Stimulated activated CD4-positive, alpha-beta T cell treated with anti-CD3 and anti-CD28 coated beads, Interleukin-1b, Interleukin-23, amount 100 ng/mL, for 4 hours (primary cell): ENCODE results near the gene ADAM15.

Source experiments
- DNase-seq, 2 donors: peaks; one replicate each; pipeline ENCODE4 v3.0.0-alpha.2; 2020; ENCODE audit warnings: low read depth in 2 of 2

Gene ADAM15

DNA sequence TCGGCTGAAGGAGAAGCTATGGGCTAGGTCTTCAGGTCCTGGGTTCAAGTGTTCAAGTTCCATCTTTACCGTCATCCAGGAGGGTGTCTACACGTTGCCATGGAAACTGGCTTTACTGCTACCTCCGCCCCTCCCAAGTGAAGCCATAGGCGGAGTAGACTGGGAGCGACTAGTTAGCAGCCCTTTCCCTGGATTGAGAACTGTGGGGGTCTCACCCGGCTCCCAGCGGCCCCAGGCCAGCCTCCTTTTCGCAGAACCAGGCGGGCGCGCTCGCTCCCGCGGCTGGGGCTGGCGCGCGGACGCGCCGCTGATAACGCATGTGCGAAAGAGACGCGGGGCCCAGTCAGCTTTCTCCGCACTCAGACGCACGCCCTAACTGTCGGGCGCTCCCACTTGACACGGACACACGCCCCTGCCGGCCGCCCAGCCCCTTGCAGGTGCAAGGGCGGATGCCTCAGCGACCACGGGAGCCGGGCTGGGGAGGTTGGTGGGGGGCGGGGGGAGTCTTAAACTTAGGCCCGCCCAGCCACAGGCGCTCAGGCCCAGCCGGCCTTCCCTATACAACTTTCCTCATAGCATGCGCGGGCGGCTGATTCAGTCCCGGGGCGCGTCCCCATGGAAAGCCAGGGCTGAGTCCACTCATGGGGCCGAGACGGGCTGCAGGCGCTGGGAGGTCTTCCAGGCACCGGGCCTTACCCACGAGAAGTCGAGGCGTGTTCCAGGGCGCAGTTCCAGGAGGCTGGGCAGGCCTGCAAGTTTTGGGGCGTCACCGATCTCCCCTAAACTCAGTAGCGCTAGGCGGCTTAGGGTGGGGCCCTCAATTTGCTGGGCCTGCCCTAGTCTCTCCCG lies 19.8 kb downstream of the ADAM15 start:
- peak in 1 of 2 donors; percentile 62 for DNase-seq

DNA sequence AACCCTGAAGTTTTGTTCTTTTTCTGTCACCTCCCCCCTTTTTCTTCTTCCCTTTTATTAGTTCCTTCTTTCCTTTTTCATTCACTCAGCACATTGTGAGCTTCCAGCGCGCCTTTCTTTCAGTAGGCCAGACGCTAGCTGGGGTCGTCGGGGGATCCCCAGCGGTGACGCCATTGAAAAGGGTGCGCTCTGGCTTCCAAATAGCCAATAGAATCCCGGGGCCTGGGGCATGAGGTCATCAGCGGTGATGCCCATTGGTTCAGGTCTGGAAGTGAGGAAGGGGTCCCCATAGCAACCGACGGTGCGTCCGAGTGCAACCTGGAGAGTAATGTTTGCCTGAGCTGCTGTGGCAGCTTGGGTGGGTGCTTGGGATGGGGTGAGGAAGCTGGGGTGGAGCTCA lies 20.6 kb downstream of the ADAM15 start:
- no peak for DNase-seq

DNA sequence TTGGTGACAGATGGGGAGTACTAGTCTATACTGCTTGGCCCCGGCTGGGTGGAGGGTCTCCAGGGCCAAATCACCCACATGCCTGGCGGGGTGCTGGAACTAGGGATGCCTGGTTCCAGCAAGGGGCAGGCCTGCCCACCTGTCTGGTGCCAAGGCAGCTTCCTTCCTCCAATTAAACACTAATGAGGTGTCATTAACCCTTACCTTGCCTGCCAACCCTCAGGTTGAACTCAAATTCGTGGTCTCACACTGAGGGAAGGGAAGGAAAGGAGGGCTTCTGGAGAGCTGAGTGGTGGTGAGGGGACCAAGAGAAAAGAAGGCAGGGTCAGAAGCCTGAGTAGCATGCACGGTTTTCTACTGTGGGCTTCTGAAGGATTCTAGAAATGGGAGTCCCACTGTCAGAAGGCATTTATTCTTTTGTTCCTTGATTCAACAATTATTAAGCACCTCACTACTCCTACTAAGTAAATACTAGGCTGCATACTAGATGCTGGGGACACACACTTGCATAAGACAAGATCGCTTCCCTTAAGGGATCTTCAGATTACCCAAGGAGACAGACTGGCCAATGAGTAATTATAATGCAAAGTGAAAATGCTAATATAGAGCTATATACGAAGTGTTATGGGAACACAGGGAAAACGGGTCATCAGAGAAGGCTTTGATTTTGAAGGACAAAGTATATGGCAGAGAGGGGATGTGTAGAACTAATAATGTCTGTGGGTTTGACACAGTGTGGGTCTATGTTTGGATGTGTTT lies 21.6 kb downstream of the ADAM15 start:
- no peak for DNase-seq

- DNase-seq, result no peak
Measured at GRCh38 chr1:155073377-155074242, 22.5 kb downstream of the ADAM15 start.

DNA sequence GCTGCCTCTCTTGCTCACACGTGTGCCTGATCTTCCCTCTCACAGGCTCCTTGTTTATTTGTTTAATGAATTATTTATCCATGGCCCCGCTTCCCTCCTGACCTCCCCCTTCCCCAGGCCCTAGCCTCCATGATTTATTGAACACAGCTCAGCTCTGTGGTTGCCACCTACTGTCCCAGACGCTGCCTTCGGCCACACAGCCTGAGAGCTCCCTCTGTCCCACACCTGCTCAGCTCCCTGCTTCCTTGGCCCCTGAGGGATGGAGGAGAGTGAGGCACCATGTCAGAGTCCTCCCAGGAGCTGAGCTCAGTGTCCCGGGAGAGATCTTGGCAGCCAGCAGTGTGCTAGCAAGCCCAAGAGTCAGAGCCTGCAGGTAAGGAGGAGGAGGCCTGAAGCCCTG lies 24.4 kb downstream of the ADAM15 start:
- no peak for DNase-seq

DNA sequence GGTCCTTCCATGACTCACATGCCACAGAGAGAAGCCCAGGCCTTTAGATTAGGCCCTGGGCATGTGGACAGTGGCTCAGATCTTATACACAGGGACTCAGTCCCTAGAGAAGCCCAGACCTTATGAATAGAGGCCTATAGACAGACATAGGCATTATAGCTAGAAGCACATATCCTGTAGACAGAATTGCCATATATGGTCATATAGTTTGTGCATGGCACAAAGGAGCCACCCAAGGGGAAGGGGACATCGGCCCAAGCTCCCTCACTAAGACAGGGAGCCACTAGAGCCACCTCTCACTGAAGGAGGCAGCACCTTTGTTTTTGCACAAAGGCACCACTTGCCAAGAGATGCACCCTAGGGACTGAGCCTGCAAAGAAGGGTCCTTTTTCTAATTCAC lies 25.3 kb downstream of the ADAM15 start:
- no peak for DNase-seq

DNA sequence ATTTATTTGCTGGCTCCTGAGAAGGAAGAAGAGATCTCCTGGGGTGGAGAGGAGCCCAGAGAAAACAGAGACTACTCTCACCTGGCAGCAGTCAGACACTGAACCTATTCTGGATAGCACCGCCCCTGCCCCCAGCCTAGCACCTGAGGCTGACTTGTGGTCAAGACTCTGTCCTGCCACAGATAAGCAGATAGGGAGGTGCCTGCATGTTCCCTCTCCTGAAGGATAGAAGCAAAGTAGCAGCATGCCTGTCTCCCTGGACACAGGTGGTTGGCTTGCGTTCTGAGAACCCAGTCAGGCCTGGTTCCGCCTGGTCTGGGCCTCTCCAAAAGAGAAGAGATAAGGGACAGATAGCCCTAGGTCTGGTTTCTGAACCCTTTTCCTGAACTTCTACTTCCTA lies 26.2 kb downstream of the ADAM15 start:
- no peak for DNase-seq

- DNase-seq, result no peak
Measured at GRCh38 chr1:155077758-155078445, 26.8 kb downstream of the ADAM15 start.

DNA sequence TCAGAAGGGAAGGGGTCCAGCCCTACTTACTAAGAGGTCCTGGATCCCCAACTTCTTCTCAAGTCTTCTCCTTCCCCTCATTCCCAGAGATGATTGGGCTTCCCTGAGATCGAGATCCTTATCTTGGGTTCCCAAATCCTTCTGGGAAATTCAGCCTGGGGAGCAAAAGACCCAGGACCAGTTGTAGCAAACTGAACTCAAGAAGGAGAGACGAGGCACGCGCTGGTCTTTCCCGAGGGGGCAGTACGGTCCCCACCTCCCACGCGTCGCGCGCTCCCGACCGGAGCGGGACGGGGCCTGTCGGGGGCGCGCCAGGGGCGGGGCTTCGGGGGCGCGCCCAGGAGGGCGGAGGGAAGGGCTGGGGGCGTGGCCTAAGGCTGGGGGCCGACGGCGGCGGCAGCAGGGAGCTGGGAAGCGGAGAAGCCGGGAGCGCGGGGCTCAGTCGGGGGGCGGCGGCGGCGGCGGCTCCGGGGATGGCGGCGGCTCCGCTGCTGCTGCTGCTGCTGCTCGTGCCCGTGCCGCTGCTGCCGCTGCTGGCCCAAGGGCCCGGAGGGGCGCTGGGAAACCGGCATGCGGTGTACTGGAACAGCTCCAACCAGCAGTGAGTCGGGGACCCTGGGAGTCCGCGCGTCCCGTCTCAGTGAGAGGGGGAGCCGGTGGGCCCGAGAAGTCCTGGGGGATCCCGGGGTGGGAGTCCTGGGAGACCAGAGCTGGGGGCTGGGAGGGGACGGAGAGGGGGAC lies 27.5 kb downstream of the ADAM15 start, which contains the start of gene EFNA3:
Gene EFNA3, plus strand, starts transcription at position 369 of the 741 bp plus-strand sequence. Its CDS starts 105 bp downstream, at position 474.
- DNase-seq, result peak; percentile 62 to 66

GRCh38 chr1:155079210-155079486 lies 28.0 kb downstream of the ADAM15 start:
- DNase-seq, result no peak

DNA sequence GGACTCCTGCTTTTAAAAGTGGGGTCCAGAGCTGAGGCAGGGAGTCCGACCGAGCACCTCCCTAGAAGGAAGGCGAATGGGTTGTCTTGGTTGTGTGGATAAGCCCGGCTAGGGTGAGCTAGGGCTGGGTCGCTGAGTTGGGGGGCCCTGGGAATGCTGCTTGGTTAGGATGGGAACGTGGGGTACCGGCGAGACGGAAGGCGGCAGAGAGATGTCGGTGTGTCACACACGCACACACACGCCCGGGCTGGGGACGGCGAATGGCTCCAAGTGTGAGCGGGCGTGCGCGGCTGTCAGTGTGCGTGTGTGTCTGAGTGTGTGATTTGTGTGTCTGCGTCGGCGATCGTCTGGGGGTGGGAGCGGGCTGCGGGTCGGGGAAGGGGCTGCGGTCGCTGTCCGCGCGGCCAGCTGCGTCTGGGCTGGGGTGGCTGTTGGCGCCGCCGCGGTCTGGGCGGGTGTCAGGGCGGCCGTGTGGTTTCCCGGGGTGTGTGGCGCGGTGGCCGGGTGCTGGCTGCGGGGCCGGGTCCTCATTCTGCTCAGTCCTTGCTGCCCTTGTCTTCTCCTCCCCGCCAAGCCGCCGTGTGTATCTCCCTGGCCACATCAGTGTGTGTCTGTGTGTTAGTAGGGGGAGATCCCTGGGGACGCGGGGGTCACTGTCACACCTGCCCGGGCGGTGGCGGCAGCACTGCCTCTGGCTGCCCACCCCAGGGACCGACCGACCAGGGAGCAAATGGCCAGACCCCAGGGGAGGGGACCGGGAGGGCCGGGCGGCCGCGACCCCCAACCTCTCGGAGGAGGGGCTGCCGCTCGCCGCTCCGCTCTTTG lies 28.6 kb downstream of the ADAM15 start:
- no peak for DNase-seq

GRCh38 chr1:155080312-155081228 lies 29.5 kb downstream of the ADAM15 start:
- no peak for DNase-seq

DNA sequence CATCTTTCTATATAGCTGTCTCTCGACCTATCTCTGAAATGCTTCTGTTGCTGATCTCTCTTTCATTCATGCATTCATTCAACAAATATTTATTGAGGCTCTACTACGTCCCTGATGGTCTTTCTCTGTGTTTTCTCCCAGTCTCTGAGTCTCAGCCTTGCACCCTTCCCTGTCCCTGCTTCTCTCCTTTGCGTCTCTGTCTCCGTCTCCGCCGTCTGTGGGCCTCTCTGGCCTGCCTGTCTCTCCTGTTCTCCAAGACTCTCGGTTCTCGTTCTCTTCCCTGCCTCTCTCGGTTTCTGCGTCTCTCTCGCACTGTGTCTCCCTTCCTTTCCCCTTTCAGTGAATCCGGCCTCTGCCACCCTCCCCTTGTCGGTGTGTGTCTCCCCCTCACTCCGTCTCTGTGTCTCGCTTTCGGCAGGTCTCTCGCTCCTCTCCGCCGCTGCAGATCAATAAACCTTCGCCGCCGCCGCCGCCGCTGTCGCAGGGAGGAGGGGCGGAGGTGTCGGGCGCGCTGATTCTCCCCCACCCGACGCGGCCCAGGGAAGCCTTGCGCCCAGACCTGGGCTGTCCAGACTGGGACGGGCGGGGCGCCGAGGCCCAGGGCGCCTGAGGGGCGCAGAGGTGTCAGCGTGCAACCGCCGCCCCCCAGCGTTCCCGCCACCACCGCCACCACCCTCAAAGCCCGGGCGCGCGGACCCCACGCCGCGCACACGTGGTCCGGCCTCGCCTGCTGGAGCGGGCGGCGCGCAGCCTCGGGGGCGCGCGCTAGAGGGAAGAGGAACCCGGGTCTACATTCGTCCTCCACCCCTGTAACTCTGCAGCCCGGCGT lies 30.6 kb downstream of the ADAM15 start:
- DNase-seq, result no peak

DNA sequence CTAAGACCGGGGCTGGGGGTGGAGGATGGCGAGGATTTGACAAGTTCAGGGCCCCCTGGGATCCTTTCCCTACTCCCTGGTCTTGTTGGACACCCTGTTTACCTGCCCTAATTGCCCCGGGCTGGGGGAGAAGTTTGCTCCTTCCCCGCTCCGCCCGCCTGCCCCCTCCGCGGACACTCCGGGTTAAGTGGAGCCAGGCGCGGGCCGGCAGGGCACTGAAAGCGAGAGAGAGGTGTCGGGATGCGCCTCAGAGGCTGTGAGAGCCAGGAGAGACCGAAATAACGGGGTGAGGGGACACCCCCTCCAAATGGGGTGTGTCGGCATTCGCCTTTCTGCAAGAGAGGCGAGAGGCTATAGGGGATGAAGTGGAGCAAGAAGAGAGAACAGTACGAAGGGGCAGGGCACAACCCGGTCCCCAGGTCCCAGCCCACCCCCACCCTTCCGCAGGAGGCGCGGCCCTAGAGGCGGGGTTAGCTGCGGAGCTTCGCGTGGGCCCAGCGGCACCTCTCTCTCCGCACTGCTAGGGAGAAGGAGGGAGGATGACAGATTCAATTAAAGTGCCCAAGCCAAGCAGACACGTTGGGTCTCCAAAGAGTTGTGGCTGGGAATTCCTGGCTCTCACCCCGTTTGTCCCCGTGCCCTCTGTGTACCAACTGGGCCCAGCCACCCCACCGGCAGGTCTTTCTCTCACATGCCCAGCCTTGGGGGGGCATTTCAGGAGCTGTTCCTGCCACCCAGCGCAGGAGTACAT lies 31.4 kb downstream of the ADAM15 start:
- no peak for DNase-seq

- DNase-seq, result no peak
Measured at GRCh38 chr1:155083052-155083541, 32.0 kb downstream of the ADAM15 start.

DNA sequence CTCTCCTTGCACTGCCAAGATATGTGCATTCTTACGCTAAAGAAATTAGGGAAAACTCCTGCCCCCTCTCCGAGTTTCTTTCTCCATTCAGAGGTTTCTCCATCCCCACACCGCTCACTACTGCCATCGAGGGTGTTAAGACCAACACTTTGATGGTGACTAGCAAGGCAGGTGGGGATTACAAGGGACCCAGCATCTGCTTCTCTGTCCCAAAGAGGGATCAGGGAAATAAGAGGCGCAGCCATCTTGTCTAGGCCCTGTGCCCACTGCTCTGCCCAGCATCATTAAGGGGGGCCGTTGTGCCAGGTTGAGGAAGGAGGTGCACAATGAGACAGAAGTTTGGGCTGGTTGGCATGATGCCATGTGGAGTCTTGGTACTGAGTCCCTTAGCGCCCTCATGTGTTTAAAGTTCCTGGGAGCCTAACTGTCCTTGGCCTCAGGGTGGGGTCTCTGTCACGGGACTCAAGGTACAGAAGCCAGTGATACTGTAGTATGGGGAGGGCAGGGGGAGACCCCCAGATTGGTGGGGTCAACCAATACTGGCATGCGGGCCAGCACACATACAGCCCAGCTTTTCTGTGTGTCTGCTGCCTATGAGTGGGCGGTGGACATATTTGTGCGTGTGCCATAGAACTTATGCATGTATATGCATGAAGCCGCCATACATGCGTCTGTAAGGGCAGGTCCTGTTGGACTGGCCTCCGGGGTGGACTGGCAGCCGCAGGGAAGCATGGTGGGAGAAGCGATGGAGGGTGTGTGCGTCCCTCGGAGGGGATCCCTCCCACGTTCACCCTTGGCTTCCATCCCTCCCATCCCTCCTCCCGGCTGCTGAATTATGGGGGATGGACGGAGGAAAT lies 33.0 kb downstream of the ADAM15 start:
- no peak for DNase-seq
